T47D (cell line): ENCODE results near the gene CENPVL1.

Experiments
- DNase-seq, 2 experiments: peaks; one replicate each; pipeline versions ENCODE4 v3.0.0 to v3.0.0-alpha.2; 2011 to 2012; ENCODE audit warnings: low read depth in 1 of 2, low spot score in 1 of 2
- JUND ChIP-seq: IDR thresholded peaks from 2 replicates; pipeline ENCODE4 v1.6.1; 2012; ENCODE audit warnings: low read depth
- in situ Hi-C: cut with HindIII; loops from 2 replicates; pipeline ENCODE4 v1.10.0; 2016; ENCODE audit warnings: low sequenced_read_pairs, low pct_unique_long_range_greater_than_20kb

CENPVL1 gene

GRCh38 chrX:51743179-51743957, 33.1 kb downstream of the CENPVL1 start, which contains the start of gene GSPT2:
Gene GSPT2, plus strand, starts transcription at chrX:51743442. Its CDS starts 185 bp downstream, at chrX:51743627.
- in situ Hi-C loops, result no loop called here
- no peak for TF ChIP-seq JUND
- no peak for DNase-seq

- in situ Hi-C loops, result no loop called here
- no peak for TF ChIP-seq JUND
- DNase-seq, result no peak
These were observed 37.4 kb downstream of the CENPVL1 start for GRCh38 chrX:51747671-51748070.

GRCh38 chrX:51759055-51759839, 48.9 kb downstream of the CENPVL1 start:
- in situ Hi-C loops, result no loop called here
- TF ChIP-seq JUND, result no peak
- no peak for DNase-seq

GRCh38 chrX:51760657-51761056, 50.3 kb downstream of the CENPVL1 start:
- no peak for TF ChIP-seq JUND
- DNase-seq, result no peak
- in situ Hi-C loops, result no loop called here
